GM13976 (cell line): Measurements from ENCODE around the gene EVX2.

Source experiments
- DNase-seq: peaks from one replicate; pipeline ENCODE4 v3.0.0; 2012; ENCODE audit warnings: low spot score
- in situ Hi-C: fragments of 300-500 bp; cut with MboI; formaldehyde crosslinking; loops from one replicate; pipeline ENCODE4 v1.12.0; 2022; ENCODE audit warnings: low sequenced_read_pairs, mixed read lengths, inconsistent platforms; ENCODE audit not compliant: unreplicated experiment
- TF ChIP-seq, protein P1 (sequence below): IDR thresholded peaks from 2 replicates; pipeline ENCODE4 v1.5.1; 2012; ENCODE audit warnings: borderline replicate concordance, mild to moderate bottlenecking; ENCODE audit not compliant: insufficient read depth; ENCODE audit errors: extremely low read depth, missing control alignments, control extremely low read depth

Gene EVX2

DNA sequence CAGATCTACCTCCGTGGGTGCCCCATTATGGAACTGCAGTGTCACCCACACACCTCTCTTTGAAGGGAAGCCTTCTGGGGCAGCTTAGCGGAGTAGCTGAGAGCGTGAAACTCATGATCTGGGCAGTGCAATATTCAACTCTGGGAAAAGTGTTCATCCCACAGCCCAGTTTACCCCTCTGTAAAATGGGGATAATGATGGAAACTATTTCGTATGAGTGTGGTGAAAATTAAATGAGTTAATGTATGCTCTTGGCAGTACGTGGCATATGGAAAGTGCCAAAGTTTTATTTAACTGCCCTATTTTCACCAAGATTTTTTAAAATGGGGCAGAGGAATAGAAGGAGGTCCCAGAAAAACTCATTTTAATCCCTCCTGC lies 11.5 kb downstream of the EVX2 start:
- TF ChIP-seq, protein P1, sequence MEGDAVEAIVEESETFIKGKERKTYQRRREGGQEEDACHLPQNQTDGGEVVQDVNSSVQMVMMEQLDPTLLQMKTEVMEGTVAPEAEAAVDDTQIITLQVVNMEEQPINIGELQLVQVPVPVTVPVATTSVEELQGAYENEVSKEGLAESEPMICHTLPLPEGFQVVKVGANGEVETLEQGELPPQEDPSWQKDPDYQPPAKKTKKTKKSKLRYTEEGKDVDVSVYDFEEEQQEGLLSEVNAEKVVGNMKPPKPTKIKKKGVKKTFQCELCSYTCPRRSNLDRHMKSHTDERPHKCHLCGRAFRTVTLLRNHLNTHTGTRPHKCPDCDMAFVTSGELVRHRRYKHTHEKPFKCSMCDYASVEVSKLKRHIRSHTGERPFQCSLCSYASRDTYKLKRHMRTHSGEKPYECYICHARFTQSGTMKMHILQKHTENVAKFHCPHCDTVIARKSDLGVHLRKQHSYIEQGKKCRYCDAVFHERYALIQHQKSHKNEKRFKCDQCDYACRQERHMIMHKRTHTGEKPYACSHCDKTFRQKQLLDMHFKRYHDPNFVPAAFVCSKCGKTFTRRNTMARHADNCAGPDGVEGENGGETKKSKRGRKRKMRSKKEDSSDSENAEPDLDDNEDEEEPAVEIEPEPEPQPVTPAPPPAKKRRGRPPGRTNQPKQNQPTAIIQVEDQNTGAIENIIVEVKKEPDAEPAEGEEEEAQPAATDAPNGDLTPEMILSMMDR, result no peak
- no peak for DNase-seq
- in situ Hi-C loops, result loop anchor here (10.0 kb wide), 1 partner anchor 377 kb away; no protein-coding TSS in a partner anchor

GRCh38 chr2:176071330-176072291 lies 12.2 kb downstream of the EVX2 start:
- in situ Hi-C loops, result loop anchor here (10.0 kb wide), 1 partner anchor 377 kb away; no protein-coding TSS in a partner anchor
- TF ChIP-seq, protein P1, result no peak
- no peak for DNase-seq

DNA sequence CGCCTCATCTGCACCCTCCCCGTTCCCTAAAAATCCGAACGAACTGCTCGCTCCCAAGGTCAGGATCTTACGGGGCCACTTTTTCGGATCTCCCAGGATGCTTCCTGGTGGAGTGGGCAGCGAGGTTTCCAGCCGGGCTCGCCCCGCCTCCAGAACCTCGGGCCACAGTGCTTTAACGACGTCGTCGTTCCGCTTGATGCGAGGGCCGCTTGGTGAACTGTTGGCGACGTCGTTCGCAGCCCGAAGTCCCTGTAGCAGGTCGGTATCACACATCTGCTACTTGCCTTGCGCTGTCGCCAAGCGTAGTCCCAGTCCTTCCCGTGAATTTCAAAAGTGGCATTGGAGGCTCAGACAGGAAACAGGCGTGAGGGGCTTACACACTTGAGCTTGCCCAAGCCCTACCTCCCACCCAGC lies 15.3 kb downstream of the EVX2 start:
- peak; percentile 10 for DNase-seq
- in situ Hi-C loops, result no loop called here
- TF ChIP-seq, protein P1, result no peak

GRCh38 chr2:176067589-176068418 lies 16.0 kb downstream of the EVX2 start:
- in situ Hi-C loops, result no loop called here
- TF ChIP-seq, protein P1, result no peak
- DNase-seq, result peak; percentile 28

GRCh38 chr2:176066645-176067588 lies 16.8 kb downstream of the EVX2 start:
- in situ Hi-C loops, result no loop called here
- DNase-seq, result peak; percentile 25
- TF ChIP-seq, protein P1, result no peak
